ENCODE measurements around the gene P2RY12.

P2RY12 gene

DNA sequence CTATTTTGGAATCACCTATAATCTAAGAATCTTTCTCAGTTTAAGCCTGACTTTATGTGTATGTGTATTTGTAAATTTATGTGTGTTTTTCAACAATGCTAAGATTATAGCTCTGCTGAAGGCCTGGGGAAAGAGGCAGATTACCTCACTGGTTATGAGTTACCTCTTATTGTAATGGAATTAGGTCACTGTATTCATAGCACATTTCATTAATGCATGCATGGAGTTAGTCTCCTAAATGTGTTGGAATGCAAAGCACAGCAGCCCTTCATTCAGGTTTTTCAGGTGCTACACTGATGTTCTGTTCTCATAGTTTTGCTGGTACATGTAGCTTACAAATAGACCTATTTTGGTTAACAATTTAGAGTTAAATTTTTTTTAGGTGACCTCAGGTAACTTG, 77.4 kb downstream of the P2RY12 start:
- no peak for DNase-seq (ENCODE audit: low read depth)

DNA sequence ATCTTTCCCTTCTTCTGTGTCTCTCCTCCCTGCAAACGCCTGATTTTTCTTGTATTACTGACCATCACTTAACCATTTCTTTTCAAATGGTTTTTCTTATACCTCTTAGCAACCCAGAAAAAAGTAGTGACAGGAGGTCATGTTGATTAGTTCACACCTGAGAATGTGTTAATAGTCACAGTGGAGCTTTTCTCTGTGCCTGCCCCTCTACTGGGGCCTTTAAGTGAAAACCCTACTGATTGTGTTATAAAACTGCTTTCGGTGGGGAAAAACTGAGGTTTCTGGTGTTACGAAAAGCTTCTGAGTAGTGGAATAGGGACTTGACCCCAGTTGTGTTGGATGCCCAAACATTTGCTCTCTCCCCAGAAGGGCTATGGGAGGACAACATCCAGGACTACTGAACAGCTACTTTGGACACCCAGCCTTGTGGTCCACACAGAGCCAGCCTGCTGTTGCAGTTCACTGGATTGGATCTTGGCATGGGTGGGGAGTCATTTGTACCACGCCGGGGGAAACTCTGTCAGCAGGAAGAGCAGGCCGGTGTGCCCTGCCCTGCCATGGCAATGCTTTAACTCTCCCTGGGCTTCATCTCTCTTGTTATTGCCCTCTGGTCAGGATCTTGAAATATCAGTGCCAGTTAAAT, 78.3 kb downstream of the P2RY12 start:
- no peak for DNase-seq (ENCODE audit: low read depth)

DNA sequence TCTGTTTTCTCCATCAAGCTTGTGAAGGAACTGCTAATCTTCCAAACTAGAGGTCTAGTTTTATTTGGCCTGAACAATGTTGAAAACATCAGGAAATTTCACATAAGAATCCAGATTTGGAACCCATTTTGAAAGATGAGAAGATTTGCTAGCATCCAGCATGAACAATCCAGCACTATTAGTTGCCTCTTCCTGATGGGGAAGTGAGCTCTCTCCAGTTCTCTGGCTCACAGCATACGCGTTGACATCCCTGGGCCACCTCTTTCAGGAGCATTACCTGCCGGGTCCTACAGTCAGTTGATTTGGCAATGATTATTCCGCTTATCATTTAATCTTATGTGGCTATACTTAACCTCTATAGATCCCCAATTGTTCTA, 78.8 kb downstream of the P2RY12 start:
- DNase-seq (ENCODE audit: low read depth): no peak

- peak; percentile 93 for DNase-seq (ENCODE audit: low read depth)
Observed at GRCh38 chr3:151305060-151305774, 79.3 kb downstream of the P2RY12 start.

- DNase-seq (ENCODE audit: low read depth): no peak
Observed at GRCh38 chr3:151303751-151304150, 80.8 kb downstream of the P2RY12 start.

GRCh38 chr3:151301787-151302186, 82.8 kb downstream of the P2RY12 start:
- peak; percentile 65 for DNase-seq (ENCODE audit: low read depth)

DNA sequence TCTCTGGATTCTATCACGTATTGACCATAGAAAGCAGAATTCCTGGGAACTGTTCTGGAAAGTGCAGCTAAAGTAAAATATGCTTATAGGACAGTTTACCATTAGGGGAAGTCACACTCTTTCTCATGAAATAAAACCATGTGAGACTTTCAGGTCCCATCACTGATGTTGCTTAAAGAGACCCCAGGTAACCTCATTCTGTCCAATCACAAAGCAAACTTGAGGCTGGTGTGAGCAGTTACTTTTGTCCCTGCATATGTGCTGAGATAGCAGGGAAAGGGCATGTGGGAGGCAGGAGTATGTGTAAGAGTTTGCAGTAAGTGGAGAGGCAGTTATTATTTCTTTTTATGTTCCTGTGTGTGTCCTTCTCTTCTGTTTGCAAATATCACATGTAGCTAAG, 84.0 kb downstream of the P2RY12 start:
- DNase-seq (ENCODE audit: low read depth): no peak

DNA sequence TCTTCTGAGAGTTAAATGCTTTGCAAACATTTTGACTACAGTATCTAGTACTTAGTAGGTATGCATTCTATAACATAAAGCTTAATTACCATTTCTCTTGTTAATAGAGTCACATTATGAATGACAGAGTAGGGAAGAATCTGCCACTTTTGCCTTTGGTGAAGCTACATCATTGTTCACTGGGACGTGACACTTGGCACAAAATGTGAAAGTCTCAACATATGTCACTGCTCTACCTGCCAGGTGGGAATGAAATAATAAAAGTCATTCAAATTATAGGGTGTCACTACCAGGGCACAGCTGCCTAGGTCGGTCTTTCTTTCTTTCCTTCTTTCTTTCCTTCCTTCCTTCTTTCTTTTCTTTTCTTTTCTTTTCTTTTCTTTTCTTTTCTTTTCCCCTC, 85.5 kb downstream of the P2RY12 start:
- DNase-seq (ENCODE audit: low read depth): no peak

DNA sequence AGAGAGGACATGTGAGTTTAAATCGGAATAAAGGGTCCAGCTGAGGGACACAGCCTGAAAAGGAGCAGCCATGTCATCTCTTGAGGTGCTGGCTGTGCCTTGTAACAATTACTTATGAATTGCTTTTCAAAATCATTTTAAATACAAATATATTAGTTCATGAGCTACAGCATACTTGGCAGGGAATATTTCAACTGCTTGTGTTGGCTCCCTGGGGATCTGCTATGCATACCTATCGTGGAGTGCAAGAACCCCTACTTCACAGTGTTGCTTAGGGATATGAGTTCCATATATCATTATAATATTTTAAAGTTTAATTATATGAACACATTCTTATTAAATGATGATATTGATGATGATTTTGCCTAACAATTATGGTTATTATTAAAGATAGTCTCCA, 87.1 kb downstream of the P2RY12 start:
- no peak for DNase-seq (ENCODE audit: low read depth)

DNA sequence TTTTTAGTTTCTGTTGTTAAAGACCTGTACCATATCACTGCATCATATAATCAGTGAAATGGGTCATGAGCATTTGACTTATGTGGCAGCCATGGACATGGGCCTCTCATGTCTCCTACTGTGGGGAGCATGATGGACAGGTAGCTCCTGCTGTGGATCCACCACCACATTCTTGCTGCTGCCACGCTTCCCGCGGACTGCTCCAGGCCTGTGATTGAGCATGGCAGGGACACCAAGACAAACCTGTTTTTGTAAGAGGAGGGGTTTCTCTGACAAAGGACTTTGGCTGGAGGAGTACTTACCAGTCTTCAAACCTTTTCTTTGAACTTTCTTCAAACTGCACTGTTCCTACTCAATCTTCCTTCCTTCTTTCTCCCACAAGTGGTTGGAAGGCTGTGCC, 88.3 kb downstream of the P2RY12 start:
- DNase-seq (ENCODE audit: low read depth): no peak

- DNase-seq (ENCODE audit: low read depth): no peak
Observed at GRCh38 chr3:151293127-151293526, 91.4 kb downstream of the P2RY12 start.

DNA sequence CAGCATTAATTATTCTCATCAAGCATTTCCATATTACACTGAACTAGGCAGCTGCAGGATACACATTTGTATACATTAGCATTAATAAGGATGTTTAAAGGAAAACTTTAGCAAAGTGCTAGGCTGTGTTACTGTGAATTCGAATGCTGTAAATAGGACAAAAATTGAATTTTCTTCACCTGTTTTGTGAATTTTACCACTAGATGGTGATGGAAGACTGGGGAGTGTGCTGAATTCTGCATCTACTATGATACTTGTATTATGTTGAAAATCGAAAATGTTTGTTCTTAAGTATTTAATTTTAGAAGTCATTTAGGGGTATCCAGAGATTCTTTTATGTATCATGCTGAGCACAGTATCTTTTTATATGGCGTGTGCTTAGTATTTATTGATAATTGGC, 93.9 kb downstream of the P2RY12 start:
- peak; percentile 29 for DNase-seq (ENCODE audit: low read depth)

- no peak for DNase-seq (ENCODE audit: low read depth)
Observed at GRCh38 chr3:151289445-151289844, 95.1 kb downstream of the P2RY12 start.
